Cerebellar cortex (tissue), 1 donor: ENCODE data around the gene ANXA2.
A peak's percentile ranks its signal among the peaks of the same experiment; 100 is the strongest.
"Not testable (repeated sequence)": the region's sequence is repeated elsewhere in the genome, so short reads cannot be mapped to it uniquely, and the experiment has no call there.

ENCODE experiments used
- DNase-seq: peaks from one replicate; pipeline ENCODE4 v3.0.0-alpha.2; 2015; ENCODE audit warnings: low spot score

ANXA2 gene

DNA sequence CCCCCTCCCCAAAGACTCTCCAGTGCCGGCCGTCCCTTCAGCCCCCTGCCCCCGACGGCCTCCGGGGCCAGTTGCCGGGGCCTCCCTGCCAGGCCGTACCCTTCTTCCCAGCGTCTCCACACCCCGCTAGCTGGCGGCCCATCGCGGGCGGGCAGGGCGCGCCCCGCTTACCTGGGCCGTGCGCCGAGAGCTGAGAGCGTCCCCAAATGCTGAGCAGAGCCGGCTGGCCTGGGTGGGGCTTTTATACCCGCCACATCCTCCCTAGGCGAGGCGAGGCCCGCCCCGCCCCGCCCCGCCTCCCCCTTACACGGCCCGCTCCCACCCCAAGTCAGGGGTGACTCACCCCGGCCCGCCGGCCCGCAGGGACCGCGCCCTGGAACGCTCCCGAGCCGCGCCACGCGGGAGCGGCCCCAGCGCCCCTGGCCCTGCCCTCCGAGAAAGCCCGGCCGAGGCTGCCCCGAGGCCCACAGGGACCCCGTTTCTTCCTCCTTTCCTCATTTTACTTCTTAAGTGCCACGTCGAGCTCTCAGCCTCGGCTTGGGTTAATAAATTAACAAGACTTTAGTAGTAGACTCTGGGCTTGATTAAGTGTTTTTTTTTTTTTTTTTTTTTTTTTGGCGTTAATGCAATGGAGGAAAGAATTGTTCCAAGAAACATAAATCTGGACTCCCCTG lies at the start of gene ANXA2:
ANXA2 (minus strand) TSS at position 215 of the 674 bp plus-strand sequence. CDS start 11,911 bp downstream, outside the sequence.
- peak; percentile 50 for DNase-seq

DNA sequence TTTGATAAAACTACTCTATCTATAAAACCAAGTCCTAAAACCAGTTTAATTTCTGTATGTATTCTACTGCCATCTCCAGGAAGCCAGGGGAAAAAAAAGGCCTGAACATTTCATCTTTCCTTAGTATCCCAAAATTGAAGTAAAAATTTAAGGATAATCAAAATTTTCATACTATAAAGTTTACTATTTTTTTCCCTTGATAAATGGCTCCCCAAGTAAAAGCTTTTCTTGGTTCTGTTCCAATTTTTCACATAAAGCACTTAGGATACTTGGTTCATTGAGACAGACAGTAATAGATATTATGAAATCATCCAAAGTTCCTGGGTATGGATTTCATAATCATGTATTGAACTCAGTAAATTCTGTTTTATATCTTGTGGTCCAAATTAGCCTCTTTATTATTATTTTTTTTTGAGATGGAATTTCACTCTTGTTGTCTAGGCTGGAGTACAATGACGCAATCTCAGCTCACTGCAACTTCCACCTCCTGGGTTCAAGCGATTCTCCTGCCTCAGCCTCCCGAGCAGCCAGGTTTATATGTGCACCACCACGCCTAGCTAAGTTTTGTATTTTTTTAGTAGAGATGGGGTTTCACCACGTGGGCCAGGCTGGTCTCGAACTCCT lies 46.6 kb upstream of the ANXA2 start:
- DNase-seq, result peak; percentile 13

DNA sequence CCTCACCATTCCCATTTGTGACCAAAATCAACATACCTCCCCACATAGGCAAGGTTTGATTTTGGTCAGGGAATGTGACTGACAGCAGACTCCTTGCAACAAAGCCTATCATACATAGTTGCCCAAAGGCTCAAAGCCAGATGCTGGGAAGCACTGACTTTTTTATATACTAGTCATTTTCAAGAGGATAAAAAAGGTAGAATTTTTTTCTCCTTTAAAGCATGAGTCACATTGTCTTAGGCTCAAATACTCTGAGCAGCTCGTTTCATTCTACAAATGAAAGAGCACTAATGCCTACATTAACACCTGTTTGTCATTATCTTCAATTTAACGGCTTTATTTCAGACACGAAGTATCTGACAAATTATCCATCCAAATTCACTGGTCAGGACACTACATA lies 45.0 kb upstream of the ANXA2 start:
- no peak for DNase-seq

DNA sequence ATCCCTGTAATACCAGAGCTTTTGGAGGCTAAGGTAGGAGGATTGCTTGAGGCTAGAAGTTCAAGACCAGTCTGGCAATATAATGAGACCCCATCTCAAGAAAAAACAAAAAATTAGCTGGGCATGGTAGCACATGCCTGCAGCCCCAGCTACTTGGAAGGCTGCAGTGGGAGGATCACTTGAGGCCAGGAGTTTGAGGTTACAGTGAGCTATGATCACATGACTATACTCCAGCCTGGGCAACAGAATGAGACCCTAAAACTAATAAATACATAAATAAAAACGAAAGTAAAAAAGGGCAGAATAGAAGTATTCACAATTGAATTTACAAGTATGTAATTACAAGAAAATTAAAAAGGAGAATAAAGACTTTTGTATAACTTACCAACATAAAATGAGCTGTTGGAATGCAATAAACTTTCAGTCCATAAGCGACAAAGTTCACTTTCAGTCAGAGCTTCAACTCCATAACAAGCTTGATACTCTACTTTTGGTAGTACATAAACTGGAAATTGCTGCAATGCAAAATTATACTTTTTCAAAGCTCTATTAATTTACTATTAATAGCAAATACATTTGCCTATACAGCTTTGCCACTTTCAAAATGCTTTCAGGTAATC lies 44.4 kb upstream of the ANXA2 start:
- DNase-seq, result no peak

DNA sequence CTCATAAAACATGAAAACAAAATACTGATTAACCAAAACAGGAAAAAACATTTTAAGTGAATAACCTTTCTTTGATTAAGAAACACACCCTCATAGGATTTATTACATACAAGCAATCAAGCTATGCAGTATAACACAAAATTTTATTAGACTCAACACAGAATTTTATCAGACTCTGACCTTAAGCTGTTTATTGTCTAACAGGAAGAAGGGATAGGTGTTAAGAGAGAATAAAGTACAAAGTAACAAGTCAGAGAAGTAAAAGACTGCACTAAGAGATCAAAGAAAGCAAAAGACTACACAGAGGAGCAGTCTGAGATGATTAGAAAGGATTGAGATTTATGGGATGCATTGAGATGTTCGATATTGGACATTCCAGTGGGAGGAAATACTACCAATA lies 43.5 kb upstream of the ANXA2 start:
- no peak for DNase-seq

DNA sequence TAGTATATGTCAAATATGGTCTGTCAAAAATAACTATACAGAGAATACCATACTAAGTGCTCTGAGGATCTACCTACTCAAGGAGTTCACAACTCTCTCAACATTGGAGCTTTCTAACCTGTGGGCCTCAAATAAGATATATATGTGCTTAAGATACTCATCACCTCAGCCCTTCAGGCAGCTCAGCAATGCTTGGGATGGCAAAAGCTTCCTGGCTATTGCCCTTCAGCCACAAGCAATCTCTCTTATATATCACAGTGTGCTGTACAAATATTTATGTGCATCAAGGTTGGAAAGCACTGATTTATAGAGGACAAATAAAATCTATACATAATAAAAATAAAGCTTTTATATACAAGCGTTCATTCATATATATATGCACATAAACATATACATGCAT lies 40.9 kb upstream of the ANXA2 start:
- DNase-seq, result no peak

DNA sequence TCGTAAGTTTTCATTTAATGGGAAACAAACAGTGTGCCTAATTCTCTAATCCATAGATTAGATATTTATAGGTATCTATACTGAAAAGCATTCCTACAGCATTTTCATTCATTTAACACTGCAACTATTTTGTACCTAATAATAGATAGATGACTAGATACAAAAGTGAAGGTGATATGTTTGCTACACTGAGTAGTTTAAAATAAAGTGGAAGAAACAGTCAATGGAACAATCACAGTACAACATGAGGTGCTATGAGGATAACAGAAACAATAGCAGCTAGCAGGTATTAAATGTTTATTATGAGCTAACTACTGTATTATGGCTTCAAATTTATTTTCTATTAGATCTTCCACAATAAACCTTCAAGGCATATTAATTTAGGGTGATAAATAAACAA lies 31.1 kb upstream of the ANXA2 start:
- DNase-seq, result no peak

DNA sequence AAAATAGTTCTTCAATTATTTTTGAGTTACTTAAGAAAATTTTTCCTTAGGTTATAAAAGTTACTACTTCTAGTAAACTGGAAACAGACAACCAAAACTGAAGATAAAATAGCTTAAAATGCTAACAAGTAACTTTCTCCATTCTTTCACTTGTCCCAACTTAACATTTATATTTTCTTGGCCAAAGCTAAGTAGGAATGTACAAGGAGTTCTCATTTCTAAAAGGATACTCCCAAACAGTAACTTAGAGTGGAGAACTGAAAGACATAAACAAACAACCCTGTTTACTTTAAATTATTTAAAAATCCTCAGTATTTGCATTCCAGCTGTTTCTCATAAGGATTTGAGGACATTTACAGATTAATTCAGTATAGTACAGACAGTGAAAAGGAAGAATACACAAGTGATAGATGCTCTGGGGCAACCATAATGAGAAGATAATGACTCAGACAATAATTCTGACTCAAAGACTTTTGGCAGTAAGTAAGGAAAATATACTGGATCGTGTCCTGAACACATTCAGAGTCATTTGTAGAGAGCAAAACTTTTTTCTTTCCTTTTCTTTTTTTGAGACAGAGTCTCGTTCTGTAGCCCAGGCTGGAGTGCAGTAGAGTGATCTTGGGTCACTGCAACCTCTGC lies 29.2 kb upstream of the ANXA2 start:
- no peak for DNase-seq

DNA sequence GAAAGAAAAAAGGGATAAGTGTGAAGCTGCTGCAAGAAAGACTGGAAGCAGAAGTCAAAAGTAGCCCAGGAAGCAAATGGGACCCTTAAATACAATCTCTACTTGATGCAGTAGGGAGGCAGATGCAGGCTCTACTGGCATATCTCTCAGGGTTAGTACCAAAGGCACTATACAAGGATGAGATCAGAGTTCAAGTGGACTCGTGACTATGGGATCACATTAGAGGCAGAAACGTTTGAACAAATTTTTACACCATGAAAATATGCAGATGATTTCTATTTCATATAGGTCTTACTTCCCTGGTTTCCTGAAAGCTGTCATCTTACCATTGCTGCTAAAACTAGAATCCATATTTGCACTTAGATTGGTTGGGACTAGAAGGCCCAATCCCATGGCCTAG lies 27.7 kb upstream of the ANXA2 start:
- DNase-seq, result no peak

DNA sequence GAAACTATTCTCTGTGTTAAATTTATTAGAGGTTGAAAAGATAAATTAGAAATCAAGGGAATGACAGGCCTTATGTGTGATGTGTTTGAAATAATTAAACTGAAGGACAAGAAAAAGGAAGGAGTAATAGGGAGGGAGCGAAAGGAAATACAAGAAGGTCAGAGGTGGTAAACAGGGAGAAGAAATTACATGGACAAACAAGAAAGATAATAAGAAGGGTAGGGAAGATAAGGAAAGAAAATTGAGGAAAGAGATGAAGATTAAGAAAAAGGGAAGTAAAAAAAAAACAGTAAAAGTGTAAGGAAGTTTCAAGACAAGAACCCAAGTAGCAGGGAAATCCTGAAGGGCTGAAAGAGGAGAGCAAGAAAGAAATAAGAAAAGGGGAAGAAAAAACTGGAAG lies 26.2 kb upstream of the ANXA2 start:
- DNase-seq, result no peak

DNA sequence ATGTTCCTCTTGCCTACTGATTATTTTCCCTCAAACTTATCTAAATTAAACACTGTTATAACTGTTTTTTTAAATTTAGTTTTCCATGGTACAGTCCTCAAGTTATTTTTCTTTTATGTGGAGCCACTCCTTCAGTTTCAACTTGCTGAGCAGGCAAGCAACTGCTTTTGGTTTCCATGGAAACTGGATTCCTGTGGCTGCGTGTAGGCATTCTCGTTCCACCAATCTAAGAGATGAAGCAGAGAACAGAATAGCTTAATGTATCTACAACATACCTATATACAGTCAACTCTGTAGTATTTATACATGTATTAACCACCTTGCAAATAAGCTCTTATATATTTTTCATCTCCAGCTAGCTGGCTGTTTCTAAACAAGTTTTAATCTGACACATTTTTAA lies 25.8 kb upstream of the ANXA2 start:
- DNase-seq, result peak; percentile 9

DNA sequence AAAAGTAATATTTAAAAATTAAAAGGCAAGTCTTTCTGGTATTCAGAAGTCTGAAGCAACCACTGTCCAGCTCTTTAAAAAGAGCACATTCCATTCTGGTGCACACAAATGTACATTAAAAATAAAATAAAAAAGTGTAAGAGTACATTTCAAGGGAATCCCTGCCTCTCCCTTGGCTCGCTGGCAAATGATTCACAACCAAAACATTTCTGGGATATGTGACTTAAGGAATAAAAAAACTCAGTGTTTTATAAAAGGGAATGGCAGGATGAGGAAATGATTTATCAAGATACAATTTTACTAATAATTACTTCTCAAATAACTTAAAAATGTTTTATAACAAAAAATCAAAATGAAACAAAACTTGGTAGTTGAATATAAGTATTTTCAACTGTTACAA lies 23.8 kb upstream of the ANXA2 start:
- DNase-seq, result no peak

DNA sequence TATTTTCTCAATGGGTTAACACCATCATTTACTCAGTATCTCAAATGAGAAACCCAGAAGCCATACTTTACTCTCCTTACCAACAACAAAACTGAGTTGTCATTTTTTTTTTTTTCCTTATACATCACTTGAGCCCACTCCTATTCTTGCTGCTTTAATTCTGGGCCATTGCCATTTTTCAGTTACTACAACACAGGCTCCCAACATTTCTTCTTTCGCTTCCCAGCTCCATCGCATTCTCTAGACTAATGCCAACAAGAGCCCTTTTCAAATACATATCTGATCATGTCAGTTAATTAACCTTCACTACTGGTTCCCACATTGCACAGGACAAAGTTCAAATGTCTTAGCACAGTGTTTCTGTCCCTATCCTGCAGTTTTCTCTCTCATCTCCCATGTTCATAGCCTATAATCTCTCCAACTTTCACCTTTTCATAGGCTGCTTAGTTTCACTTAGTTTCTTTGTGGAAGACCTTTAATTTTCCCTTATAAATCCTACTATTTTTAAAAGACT lies 22.5 kb upstream of the ANXA2 start:
- no peak for DNase-seq

DNA sequence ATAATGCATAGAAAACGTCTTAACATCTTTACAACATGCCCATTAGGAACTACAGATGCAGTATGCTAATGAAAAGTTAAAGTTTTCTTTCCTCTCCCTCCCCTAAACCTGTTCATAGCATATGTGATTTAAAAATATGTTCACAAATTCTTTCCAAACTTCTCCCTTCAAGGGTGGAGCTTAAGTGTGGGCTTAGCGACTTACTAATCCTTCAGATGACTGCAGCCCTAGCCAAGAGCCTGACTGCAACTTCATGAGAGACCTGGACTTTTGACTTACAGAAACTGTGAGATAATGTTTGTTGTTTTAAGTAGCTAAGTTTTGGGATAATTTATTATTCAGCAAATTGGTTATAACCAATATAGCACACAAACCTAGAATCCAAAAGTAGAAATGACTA lies 22.0 kb upstream of the ANXA2 start:
- no peak for DNase-seq

DNA sequence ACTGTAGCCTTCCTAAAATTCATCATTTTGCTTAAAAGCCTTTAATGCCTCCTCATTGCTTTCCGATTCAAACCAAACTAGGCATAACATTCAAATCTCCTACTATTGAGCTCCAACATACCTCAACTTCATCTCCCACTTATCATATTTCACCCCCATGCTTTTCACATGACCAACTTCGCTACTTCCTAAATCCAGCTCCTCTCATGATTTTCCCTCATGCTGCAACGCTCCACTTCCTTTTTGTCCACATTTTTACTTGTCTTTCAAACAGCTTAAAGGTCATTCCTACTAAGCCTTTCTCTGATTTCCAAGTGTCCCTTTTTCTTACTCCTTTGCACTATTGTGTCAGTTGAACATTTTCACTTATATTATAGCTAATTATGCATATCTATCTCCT lies 20.3 kb upstream of the ANXA2 start:
- DNase-seq, result no peak

DNA sequence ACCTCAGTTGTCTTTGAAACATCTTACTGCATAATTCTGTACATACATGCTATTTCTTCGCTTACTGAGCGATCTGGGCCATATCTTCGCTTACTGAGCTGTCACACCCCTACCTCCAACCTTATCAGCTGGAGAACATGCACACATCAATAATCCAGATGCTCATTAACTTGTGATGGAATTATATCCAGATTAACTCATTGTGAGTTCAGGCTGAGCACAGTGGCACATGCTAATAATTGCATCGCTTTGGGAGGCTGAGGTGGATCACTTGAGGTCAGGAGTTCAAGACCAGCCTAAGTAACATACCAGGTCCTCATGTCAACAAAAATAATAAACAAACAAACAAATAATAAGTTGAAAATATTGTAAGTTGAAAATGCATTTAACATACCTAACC lies 19.3 kb upstream of the ANXA2 start:
- DNase-seq, result no peak

DNA sequence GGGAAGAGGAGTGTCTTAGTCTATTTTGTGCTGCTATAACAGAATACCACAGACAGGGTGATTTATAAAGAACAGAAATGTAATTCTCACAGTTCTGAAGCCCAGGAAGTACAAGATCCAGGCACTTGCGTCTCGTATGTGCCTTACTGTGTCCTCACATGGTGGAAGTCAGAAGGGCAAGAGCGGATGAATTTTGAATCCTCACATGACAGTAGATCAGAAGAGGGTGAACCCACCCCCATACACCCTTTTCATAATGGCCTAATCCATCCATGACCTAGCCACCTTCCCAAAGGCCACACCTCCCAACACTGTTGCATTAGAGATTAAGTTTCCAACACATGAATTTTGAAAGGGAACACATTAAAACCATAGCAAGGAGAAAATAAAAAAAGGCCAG lies 18.7 kb upstream of the ANXA2 start:
- no peak for DNase-seq

DNA sequence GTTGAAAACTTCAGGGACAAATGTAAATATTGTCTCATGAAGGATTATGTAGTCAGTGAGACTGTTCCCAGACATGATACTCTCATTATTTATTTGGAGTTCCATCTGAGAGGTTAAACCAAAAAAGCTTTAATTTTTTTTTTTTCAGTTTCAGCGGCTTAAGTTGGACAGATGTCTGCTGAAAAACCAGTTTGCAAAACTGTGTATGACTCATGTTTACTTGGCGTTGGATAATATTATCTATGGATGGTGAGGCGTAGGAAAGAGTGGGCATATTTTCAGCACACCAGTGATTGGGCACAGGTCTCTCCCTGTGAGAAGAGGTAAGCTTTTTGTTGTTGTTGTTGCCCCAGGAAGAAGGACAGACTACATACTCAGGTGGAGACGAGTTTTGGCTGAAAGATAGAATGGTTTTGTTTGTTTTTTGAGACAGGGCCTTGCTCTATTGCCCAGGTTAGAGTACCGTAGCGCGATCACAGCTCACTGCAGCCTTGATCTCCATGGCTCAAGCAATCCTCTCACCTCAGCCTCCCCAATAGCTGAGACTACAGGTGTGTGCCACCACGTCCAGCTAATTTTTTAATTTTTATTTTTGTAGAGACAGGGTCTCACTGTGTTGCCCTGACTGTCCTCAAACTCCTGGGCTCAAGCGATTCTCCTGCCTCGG lies 16.4 kb upstream of the ANXA2 start:
- DNase-seq, result no peak

DNA sequence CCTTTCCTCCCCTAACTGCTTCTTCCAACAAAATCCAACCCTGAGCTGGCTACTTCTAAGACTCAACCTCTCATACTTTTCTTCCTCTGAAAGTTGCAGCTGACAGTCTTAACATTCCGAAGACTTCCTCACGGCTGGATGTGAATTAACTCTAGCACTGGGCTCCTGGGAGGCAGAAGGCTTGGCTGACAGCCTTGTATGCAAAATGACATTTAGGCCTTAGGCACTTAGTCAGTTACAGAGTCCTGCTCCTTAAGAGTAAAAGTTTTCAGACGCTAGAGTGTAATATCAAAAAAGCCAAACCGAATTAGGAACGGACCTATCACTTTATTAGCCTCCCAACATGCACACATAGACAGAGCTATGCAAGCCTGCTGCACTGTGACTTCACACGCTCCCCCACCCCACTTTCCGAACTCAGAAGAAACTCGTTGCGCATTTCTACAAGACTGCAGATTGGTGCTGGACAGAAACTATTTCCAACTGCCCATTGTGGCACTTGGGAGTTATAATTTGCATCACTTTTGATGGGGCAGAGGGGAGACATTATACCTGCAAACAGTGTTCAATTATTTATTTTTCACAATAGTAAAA lies 15.5 kb upstream of the ANXA2 start:
- no peak for DNase-seq

DNA sequence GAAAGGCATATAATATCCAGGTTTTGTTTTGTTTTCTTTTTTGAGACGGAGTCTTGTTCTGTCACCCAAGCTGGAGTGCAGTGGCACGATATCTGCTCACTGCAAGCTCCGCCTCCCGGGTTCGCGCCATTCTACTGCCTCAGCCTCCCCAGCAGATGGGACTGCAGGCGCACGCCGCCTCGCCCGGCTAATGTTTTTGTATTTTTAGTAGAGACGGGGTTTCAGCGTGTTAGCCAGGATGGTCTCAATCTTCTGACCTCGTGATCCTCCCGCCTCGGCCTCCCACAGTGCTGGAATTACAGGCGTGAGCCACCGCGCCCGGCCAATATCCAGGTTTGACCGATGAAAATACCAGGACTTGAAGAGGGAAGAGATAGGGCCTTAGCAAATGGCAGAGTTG lies 15.0 kb upstream of the ANXA2 start:
- not testable (repeated sequence) for DNase-seq

DNA sequence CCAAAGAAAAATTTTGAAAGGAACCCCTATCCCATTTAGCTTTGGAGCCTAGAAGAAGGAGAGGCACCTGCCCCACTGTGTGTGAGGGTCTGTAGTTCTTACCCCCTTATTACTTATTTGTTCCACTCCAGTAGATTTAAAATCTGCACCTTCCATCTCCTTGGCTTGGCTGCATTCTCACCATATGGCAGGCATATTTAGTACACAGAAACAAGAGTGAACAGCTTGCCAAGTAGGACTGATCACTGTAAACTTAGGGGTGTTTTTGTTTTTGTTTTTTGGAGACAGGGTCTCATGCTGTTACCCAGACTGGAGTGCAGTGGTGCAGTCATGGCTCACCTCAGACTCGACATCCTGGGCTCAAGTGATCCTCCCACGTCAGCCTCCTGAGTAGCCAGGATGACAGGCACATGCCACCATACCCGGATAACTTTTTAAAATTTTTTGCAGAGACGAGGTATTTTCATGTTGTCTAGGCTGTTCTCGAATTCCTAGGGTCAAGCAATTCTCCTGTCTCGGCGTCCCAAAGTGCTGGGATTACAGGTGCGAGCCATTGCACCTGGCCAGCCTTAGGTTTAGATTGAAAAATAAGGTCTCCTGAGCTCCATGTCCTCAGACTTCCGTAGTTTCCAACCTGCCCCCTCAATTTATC lies 14.1 kb upstream of the ANXA2 start:
- peak; percentile 17 for DNase-seq
